Diencephalon (tissue), 1 donor: ENCODE results near the gene AKT2. TPM values are rescaled to one million over a fixed set of nuclear protein-coding genes. Genes with fewer than 3 reads are reported as not detected.
A peak's percentile ranks its signal among the peaks of the same experiment; 100 is the strongest.

ENCODE experiments used
- small RNA-seq: library from RNA; depleted of rRNA; stranded (forward); fragments of <200 nt; gene quantifications from one replicate; pipeline ENCODE3, GENCODE V24; 2014
- total RNA-seq: library from RNA; depleted of rRNA; stranded (reverse); fragments of >200 nt; gene quantifications from one replicate; pipeline ENCODE4 v1.2.3, GENCODE V29; 2014

AKT2 gene
- total RNA-seq: 68.3 TPM

GRCh38 chr19:40284501-40285352, at the start of gene AKT2:
TSS of gene AKT2 (minus strand) at chr19:40285345. CDS start at chr19:40265267, 20,078 bp downstream.

GRCh38 chr19:40217934-40218890, 66.9 kb downstream of the AKT2 start, which contains the start of gene TTC9B:
TSS of gene TTC9B (minus strand) at chr19:40218384. CDS start at chr19:40218381, 3 bp downstream.

GRCh38 chr19:40190891-40191835, 94.0 kb downstream of the AKT2 start, which contains the start of gene MAP3K10:
TSS of gene MAP3K10 (plus strand) at chr19:40191426. CDS start at chr19:40192032, 606 bp downstream.

Small RNA genes lying within 50 kb of the gene (small RNA-seq; reads per million reads assigned to genes)
- gene MIR641 (6.3 reads per million, percentile 92 among the genes with 10 or more reads in this experiment), gene RNU6-945P (not detected)

Other genes starting within 250 kb of the AKT2 start
- gene ZNF780B, start 229.1 kb downstream of the AKT2 start, total RNA-seq: 40.6 TPM
- gene ZNF780A, start 194.4 kb downstream of the AKT2 start, total RNA-seq: 34.6 TPM
- 38.3 TPM for gene MAP3K10, start 93.9 kb downstream of the AKT2 start, total RNA-seq
- 45.7 TPM for gene TTC9B, start 67.0 kb downstream of the AKT2 start, total RNA-seq
- gene CCNP, start 58.7 kb downstream of the AKT2 start, total RNA-seq: 0.46 TPM
- 18.0 TPM for gene C19orf47, start 63.1 kb upstream of the AKT2 start, total RNA-seq
- 272 TPM for gene PLD3, start 63.4 kb upstream of the AKT2 start, total RNA-seq
- not detected for gene HIPK4, start 104.8 kb upstream of the AKT2 start, total RNA-seq
- 2.5 TPM for gene PRX, start 128.0 kb upstream of the AKT2 start, total RNA-seq
- 3.5 TPM for gene SERTAD1, start 140.6 kb upstream of the AKT2 start, total RNA-seq
- gene SERTAD3, start 159.0 kb upstream of the AKT2 start, total RNA-seq: 9.5 TPM
- gene BLVRB, start 180.4 kb upstream of the AKT2 start, total RNA-seq: 21.7 TPM
- 39.7 TPM for gene SPTBN4, start 181.7 kb upstream of the AKT2 start, total RNA-seq